ENCODE data around the gene PRELID1. TPM values are rescaled to one million over a fixed set of nuclear protein-coding genes. Genes with fewer than 3 reads are reported as not detected.

Gene PRELID1
- polyA plus RNA-seq, 2 of the 4 experiments (the other 2 are of a cell fraction) = 218 to 250 TPM

GRCh38 chr5:177299697-177300096 lies 3.9 kb upstream of the PRELID1 start:
- 89% methylated on average over 9 of the region's 9 CpGs for WGBS (ENCODE audit: missing lambda C conversion rate)
- H3K4me2 ChIP-seq = no peak overlapping the region
- H3K9me3 ChIP-seq = no peaks in the 10 kb centered on the region
- ATAC-seq = no peak
- DNase-seq (ENCODE audit: low read depth in 1 of 2, low spot score in 1 of 2) = no peak
- FAIRE-seq = no peak
- peaks cover 28% of the 10 kb centered on the region for H3K4me1 ChIP-seq
- H3K4me3 ChIP-seq = no peak overlapping the region
- no peak overlapping the region for H3K27ac ChIP-seq
- POLR2A ChIA-PET = no interaction called here
- TF ChIP-seq HEYL (CRISPR knock-in tag; IDR thresholded peaks at IDR 0.05) (no peak), BHLHE40 (IDR thresholded peaks at IDR 0.05; ENCODE audit: low read depth, low read length) (no peak), NR3C1 (IDR thresholded peaks at IDR 0.05) (no peak), CBX2 (IDR thresholded peaks at IDR 0.05; ENCODE audit: borderline replicate concordance, low read depth) (no peak)
- CTCF ChIA-PET = interaction anchor here (1.0 to 3.5 kb wide), 5 partner anchors 8 to 202 kb away, joined by 3 to 28 read pairs (median 5); no protein-coding TSS in a partner anchor

- ChIA-PET CTCF (interaction anchor here (1.5 to 4.6 kb wide), 4 partner anchors 9 to 187 kb away, joined by 6 to 28 read pairs (median 19); no protein-coding TSS in a partner anchor), POLR2A (no interaction called here)
- Histone ChIP-seq H3K4me1 (peaks cover 34% of the 10 kb centered on the region), H3K4me3 (no peak overlapping the region), H3K9me3 (no peaks in the 10 kb centered on the region), H3K4me2 (no peak overlapping the region), H3K27ac (no peak overlapping the region)
- no peak for FAIRE-seq
- no peak for DNase-seq (ENCODE audit: low read depth in 1 of 2, low spot score in 1 of 2)
- peak; percentile 23 to 28; a peak in 3 of 6 replicates for ATAC-seq
- TF ChIP-seq MAFK (IDR thresholded peaks at IDR 0.05; ENCODE audit: partially characterized antibody) = peak; percentile 16
- no peak for TF ChIP-seq CBX2 (IDR thresholded peaks at IDR 0.05; ENCODE audit: borderline replicate concordance, low read depth)
- WGBS (ENCODE audit: missing lambda C conversion rate) = 69% methylated on average over 4 of the region's 4 CpGs
These were observed 3.2 kb upstream of the PRELID1 start for GRCh38 chr5:177300236-177300880.

GRCh38 chr5:177300951-177301350 lies 2.6 kb upstream of the PRELID1 start:
- H3K4me1 ChIP-seq = peaks cover 40% of the 10 kb centered on the region
- H3K4me2 ChIP-seq = no peak overlapping the region
- no peak overlapping the region for H3K4me3 ChIP-seq
- POLR2A ChIA-PET = no interaction called here
- ATAC-seq = no peak
- TF ChIP-seq EP300 (IDR thresholded peaks at IDR 0.05) (no peak), EHMT2 (IDR thresholded peaks at IDR 0.05; ENCODE audit: low read depth) (no peak), RFX5 (IDR thresholded peaks at IDR 0.05) (no peak), ELK1 (IDR thresholded peaks at IDR 0.05; ENCODE audit: low read depth, low read length) (no peak), ZNF302 (CRISPR knock-in tag; IDR thresholded peaks at IDR 0.05) (no peak), FOSL2 (IDR thresholded peaks at IDR 0.05) (no peak), FOSL2 (CRISPR knock-in tag; IDR thresholded peaks at IDR 0.05) (no peak), CBX2 (IDR thresholded peaks at IDR 0.05; ENCODE audit: borderline replicate concordance, low read depth) (no peak), PBX3 (IDR thresholded peaks at IDR 0.05) (no peak), HOXB5 (CRISPR knock-in tag; IDR thresholded peaks at IDR 0.05) (no peak), NFE2L2 (conservative IDR thresholded peaks at IDR 0.05; ENCODE audit: low read length) (no peak), MYC (IDR thresholded peaks at IDR 0.05; ENCODE audit: borderline replicate concordance, low read length) (no peak)
- TF ChIP-seq, protein P1, sequence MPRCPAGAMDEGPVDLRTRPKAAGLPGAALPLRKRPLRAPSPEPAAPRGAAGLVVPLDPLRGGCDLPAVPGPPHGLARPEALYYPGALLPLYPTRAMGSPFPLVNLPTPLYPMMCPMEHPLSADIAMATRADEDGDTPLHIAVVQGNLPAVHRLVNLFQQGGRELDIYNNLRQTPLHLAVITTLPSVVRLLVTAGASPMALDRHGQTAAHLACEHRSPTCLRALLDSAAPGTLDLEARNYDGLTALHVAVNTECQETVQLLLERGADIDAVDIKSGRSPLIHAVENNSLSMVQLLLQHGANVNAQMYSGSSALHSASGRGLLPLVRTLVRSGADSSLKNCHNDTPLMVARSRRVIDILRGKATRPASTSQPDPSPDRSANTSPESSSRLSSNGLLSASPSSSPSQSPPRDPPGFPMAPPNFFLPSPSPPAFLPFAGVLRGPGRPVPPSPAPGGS (IDR thresholded peaks at IDR 0.05) = no peak
- CTCF ChIA-PET = interaction anchor here (1.0 to 4.6 kb wide), 3 partner anchors 9 to 188 kb away, joined by 3 to 24 read pairs (median 14); no protein-coding TSS in a partner anchor
- DNase-seq (ENCODE audit: low read depth in 1 of 2, low spot score in 1 of 2) = no peak
- no peak overlapping the region for H3K27ac ChIP-seq
- no peak for FAIRE-seq
- 84% methylated on average over 2 of the region's 2 CpGs for WGBS (ENCODE audit: missing lambda C conversion rate)
- H3K9me3 ChIP-seq = no peaks in the 10 kb centered on the region

All from A549 (cell line).